ENCODE data around the gene RNASE11.
"Not testable (repeated sequence)": the region's sequence is repeated elsewhere in the genome, so short reads cannot be mapped to it uniquely, and the experiment has no call there.

RNASE11 gene

GRCh38 chr14:20580242-20580641 is 7.6 kb downstream of the RNASE11 start:
- no peak for DNase-seq (ENCODE audit: low read depth)

GRCh38 chr14:20578784-20579502 is 8.9 kb downstream of the RNASE11 start:
- no peak for DNase-seq (ENCODE audit: low read depth)

- DNase-seq (ENCODE audit: low read depth) = no peak
Observed at GRCh38 chr14:20578325-20578724, 9.5 kb downstream of the RNASE11 start.

- not testable (repeated sequence) for DNase-seq (ENCODE audit: low read depth)
Observed at GRCh38 chr14:20572382-20572990, 15.3 kb downstream of the RNASE11 start.

GRCh38 chr14:20570720-20571119 is 17.1 kb downstream of the RNASE11 start:
- not testable (repeated sequence) for DNase-seq (ENCODE audit: low read depth)

GRCh38 chr14:20569865-20570264 is 17.9 kb downstream of the RNASE11 start:
- DNase-seq (ENCODE audit: low read depth) = not testable (repeated sequence)

- no peak for DNase-seq (ENCODE audit: low read depth)
Observed at GRCh38 chr14:20569066-20569465, 18.7 kb downstream of the RNASE11 start.

GRCh38 chr14:20568393-20568792 is 19.4 kb downstream of the RNASE11 start:
- DNase-seq (ENCODE audit: low read depth) = no peak

GRCh38 chr14:20567199-20567598 is 20.6 kb downstream of the RNASE11 start:
- not testable (repeated sequence) for DNase-seq (ENCODE audit: low read depth)

GRCh38 chr14:20564501-20564997 is 23.3 kb downstream of the RNASE11 start:
- no peak for DNase-seq (ENCODE audit: low read depth)

- no peak for DNase-seq (ENCODE audit: low read depth)
Observed at GRCh38 chr14:20563971-20564370, 23.8 kb downstream of the RNASE11 start.

- DNase-seq (ENCODE audit: low read depth) = no peak
Observed at GRCh38 chr14:20560961-20561360, 26.8 kb downstream of the RNASE11 start, which contains the start of gene RNASE9. TSS of gene RNASE9 (minus strand) at chr14:20561047.

- DNase-seq (ENCODE audit: low read depth) = no peak
Observed at GRCh38 chr14:20559461-20559904, 28.3 kb downstream of the RNASE11 start.

- DNase-seq (ENCODE audit: low read depth) = no peak
Observed at GRCh38 chr14:20557212-20557542, 30.6 kb downstream of the RNASE11 start.

GRCh38 chr14:20556500-20557211 is 31.1 kb downstream of the RNASE11 start:
- no peak for DNase-seq (ENCODE audit: low read depth)

GRCh38 chr14:20555845-20556244 is 32.0 kb downstream of the RNASE11 start:
- DNase-seq (ENCODE audit: low read depth) = no peak

- no peak for DNase-seq (ENCODE audit: low read depth)
Observed at GRCh38 chr14:20553024-20553423, 34.8 kb downstream of the RNASE11 start.

GRCh38 chr14:20551606-20552005 is 36.2 kb downstream of the RNASE11 start:
- DNase-seq (ENCODE audit: low read depth) = no peak

- no peak for DNase-seq (ENCODE audit: low read depth)
Observed at GRCh38 chr14:20550926-20551325, 36.9 kb downstream of the RNASE11 start.

- no peak for DNase-seq (ENCODE audit: low read depth)
Observed at GRCh38 chr14:20548414-20549158, 39.2 kb downstream of the RNASE11 start.

- no peak for DNase-seq (ENCODE audit: low read depth)
Observed at GRCh38 chr14:20546877-20547276, 40.9 kb downstream of the RNASE11 start.

GRCh38 chr14:20539906-20540305 is 47.9 kb downstream of the RNASE11 start:
- DNase-seq (ENCODE audit: low read depth) = no peak

Data from HS-27A (cell line).